MCF 10A (cell line): Measurements from ENCODE around the gene PLCZ1. TPM values are rescaled to one million over a fixed set of nuclear protein-coding genes. Genes with fewer than 3 reads are reported as not detected.
"Not testable (repeated sequence)": the region's sequence is repeated elsewhere in the genome, so short reads cannot be mapped to it uniquely, and the experiment has no call there.

Source experiments
- Bru-seq: library from RNA; stranded (reverse); fragments of 400-500 nt; gene quantifications from one replicate; lab custom pipeline; 2021; lab: Mats Ljungman, UMichigan
- BruChase-seq, 2 experiments: library from RNA; stranded (reverse); fragments of 400-500 nt; gene quantifications; one replicate each; lab custom pipeline; 2021; lab: Mats Ljungman, UMichigan
- BruUV-seq: library from RNA; stranded (reverse); fragments of 400-500 nt; replicated peaks from 2 replicates; lab custom pipeline; 2021; lab: Mats Ljungman, UMichigan
- CTCF ChIA-PET: fragments of 300-600 bp; sonication (Branson Sonifier 250); formaldehyde crosslinking; extraction: SDS; loops from one replicate; lab custom pipeline; 2021; ENCODE audit warnings: antibody characterized with exemption, inconsistent platforms; lab: Yijun Ruan, JAX
- POLR2A ChIA-PET: fragments of 300-600, 350-650 bp; sonication (Branson Sonifier 250); formaldehyde crosslinking; extraction: SDS; loops from one replicate; lab custom pipeline; 2020; ENCODE audit warnings: antibody characterized with exemption, inconsistent platforms; lab: Yijun Ruan, JAX
- DNase-seq: peaks from one replicate; pipeline ENCODE4 v3.0.0-alpha.2; 2018; ENCODE audit not compliant: unreplicated experiment
- H3K27ac Mint-ChIP-seq: one replicate; pipeline ENCODE4 v1.8.0; 2022; ENCODE audit warnings: mild to moderate bottlenecking, low read depth, mixed read lengths; ENCODE audit not compliant: unreplicated experiment
- H3K27me3 Mint-ChIP-seq: one replicate; pipeline ENCODE4 v1.8.0; 2022; ENCODE audit warnings: mixed read lengths; ENCODE audit not compliant: insufficient read depth, unreplicated experiment
- H3K36me3 Mint-ChIP-seq: one replicate; pipeline ENCODE4 v1.8.0; 2022; ENCODE audit warnings: mild to moderate bottlenecking, moderate library complexity, mixed read lengths; ENCODE audit not compliant: insufficient read depth, unreplicated experiment
- H3K4me1 Mint-ChIP-seq: one replicate; pipeline ENCODE4 v1.8.0; 2022; ENCODE audit warnings: mixed read lengths; ENCODE audit not compliant: insufficient read depth, unreplicated experiment
- H3K4me3 Mint-ChIP-seq: one replicate; pipeline ENCODE4 v1.8.0; 2022; ENCODE audit warnings: mild to moderate bottlenecking, moderate library complexity, mixed read lengths; ENCODE audit not compliant: unreplicated experiment
- H3K9me3 Mint-ChIP-seq: one replicate; pipeline ENCODE4 v1.8.0; 2022; ENCODE audit warnings: mixed read lengths; ENCODE audit not compliant: unreplicated experiment
- intact Hi-C: fragments of 100-400 bp; cut with micrococcal nuclease; formaldehyde crosslinking; loops from 2 replicates; pipeline ENCODE4 v1.14.1; 2022
- long read RNA-seq: library from polyadenylated mRNA; stranded (forward); transcript quantifications from one replicate; pipeline ENCODE4 v2.0.0, GENCODE V29; 2022
- total RNA-seq: library from RNA; stranded (reverse); gene quantifications from 2 replicates; pipeline ENCODE4 v1.2.3, GENCODE V29; 2022
- TF ChIP-seq, protein P1 (sequence below): fragments of 200-600 bp; IDR thresholded peaks from one replicate; pipeline ENCODE4 v1.8.0; 2022; ENCODE audit warnings: antibody characterized with exemption, mild to moderate bottlenecking; ENCODE audit not compliant: unreplicated experiment

PLCZ1 gene
- total RNA-seq (not detected in 2 replicates), Bru-seq, nascent RNA (percentile 14 among the genes with signal in this experiment), BruChase-seq, experiment 1, labeled RNA remaining after a 6-hour chase (percentile 6 among the genes with signal in this experiment), BruChase-seq, experiment 2, labeled RNA remaining after a 2-hour chase (percentile 16 among the genes with signal in this experiment)
- long read RNA-seq, partial matches to known transcripts, result 0 of 1 reads
- long read RNA-seq, other reads (novel, unspliced or antisense), result 1 of 1 reads

DNA sequence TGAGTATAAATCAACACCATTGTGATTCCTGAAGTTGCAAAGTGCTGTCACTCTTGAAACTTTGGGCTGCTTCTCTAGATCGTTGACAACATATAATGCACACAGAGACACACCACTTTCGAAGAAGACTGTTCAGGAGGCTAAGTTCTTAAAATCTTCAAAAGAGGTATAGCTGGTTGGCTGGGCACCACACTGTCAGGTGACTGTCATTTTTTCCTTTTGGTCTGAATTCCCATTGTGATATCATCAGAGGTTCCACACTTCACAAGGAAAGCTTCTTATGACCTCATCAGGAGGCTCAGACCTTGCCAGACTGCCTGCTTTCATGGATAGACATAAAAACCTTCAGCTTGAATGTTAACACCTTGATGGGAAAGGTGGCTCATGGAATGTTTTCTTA, at the start of gene PLCZ1, which contains the start of gene CAPZA3:
Gene PLCZ1 (minus strand): TSS at position 194 of the 400 bp plus-strand sequence. CDS start 641 bp downstream, outside the sequence.
Gene CAPZA3 (plus strand): TSS at position 301 of the 400 bp plus-strand sequence. CDS start 150 bp downstream, outside the sequence.
- H3K36me3 Mint-ChIP-seq, result no peaks in the 10 kb centered on the region
- ChIA-PET POLR2A (no interaction called here), CTCF (interaction anchor here (0.9 to 1.0 kb wide), 2 partner anchors 15 to 448 kb away, joined by 3 read pairs; no protein-coding TSS in a partner anchor)
- no TSS peak for BruUV-seq
- no peak within 1 kb of the TSS for H3K27ac Mint-ChIP-seq
- H3K4me1 Mint-ChIP-seq, result no peaks in the 10 kb centered on the region
- intact Hi-C loops, result no loop called here
- TF ChIP-seq, protein P1, sequence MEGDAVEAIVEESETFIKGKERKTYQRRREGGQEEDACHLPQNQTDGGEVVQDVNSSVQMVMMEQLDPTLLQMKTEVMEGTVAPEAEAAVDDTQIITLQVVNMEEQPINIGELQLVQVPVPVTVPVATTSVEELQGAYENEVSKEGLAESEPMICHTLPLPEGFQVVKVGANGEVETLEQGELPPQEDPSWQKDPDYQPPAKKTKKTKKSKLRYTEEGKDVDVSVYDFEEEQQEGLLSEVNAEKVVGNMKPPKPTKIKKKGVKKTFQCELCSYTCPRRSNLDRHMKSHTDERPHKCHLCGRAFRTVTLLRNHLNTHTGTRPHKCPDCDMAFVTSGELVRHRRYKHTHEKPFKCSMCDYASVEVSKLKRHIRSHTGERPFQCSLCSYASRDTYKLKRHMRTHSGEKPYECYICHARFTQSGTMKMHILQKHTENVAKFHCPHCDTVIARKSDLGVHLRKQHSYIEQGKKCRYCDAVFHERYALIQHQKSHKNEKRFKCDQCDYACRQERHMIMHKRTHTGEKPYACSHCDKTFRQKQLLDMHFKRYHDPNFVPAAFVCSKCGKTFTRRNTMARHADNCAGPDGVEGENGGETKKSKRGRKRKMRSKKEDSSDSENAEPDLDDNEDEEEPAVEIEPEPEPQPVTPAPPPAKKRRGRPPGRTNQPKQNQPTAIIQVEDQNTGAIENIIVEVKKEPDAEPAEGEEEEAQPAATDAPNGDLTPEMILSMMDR, result no peak
- no peaks in the 10 kb centered on the region for H3K27me3 Mint-ChIP-seq
- no peak within 1 kb of the TSS for H3K4me3 Mint-ChIP-seq
- no peak for DNase-seq
- peaks cover 9% of the 10 kb centered on the region for H3K9me3 Mint-ChIP-seq

- CTCF ChIA-PET, H3K27ac Mint-ChIP-seq, POLR2A ChIA-PET, DNase-seq, intact Hi-C loops, H3K27me3 Mint-ChIP-seq, H3K4me3 Mint-ChIP-seq, H3K36me3 Mint-ChIP-seq, H3K4me1 Mint-ChIP-seq, BruUV-seq, H3K9me3 Mint-ChIP-seq: not testable (repeated sequence)
Observed at GRCh38 chr12:18785465-18785864, 47.7 kb upstream of the PLCZ1 start.

- no peak overlapping the region for H3K27ac Mint-ChIP-seq
- intact Hi-C loops, result no loop called here
- no peak overlapping the region for H3K4me3 Mint-ChIP-seq
- POLR2A ChIA-PET, result no interaction called here
- no TSS peak for BruUV-seq
- peaks cover 9% of the 10 kb centered on the region for H3K9me3 Mint-ChIP-seq
- H3K27me3 Mint-ChIP-seq, result no peaks in the 10 kb centered on the region
- no peaks in the 10 kb centered on the region for H3K4me1 Mint-ChIP-seq
- no peak for DNase-seq
- TF ChIP-seq, protein P1, result no peak
- CTCF ChIA-PET, result no interaction called here
- peaks cover 6% of the 10 kb centered on the region for H3K36me3 Mint-ChIP-seq
Observed at GRCh38 chr12:18782827-18783226, 45.0 kb upstream of the PLCZ1 start.

DNA sequence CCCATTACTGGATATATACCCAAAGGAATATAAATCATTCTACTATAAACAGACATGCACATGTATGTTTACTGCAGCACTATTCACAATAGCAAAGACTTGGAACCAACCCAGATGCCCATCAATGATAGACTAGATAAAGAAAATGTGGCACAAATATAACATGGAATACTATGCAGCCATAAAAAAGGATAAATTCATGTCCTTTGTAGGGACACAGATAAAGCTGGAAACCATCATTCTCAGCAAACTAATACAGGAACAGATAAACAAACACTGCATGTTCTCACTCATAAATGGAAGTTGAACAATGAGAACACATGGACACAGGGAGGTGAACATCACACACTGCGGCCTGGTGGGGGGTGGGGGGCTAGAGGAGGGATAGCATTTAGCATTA, 28.7 kb upstream of the PLCZ1 start:
- H3K27ac Mint-ChIP-seq, intact Hi-C loops, BruUV-seq, DNase-seq, H3K36me3 Mint-ChIP-seq, H3K4me1 Mint-ChIP-seq, H3K4me3 Mint-ChIP-seq, H3K27me3 Mint-ChIP-seq, CTCF ChIA-PET: not testable (repeated sequence)
- peaks cover 13% of the 10 kb centered on the region for H3K9me3 Mint-ChIP-seq
- POLR2A ChIA-PET, result interaction anchor here (0.6 kb wide), 1 partner anchor 14 kb away, joined by 3 read pairs; no protein-coding TSS in a partner anchor

DNA sequence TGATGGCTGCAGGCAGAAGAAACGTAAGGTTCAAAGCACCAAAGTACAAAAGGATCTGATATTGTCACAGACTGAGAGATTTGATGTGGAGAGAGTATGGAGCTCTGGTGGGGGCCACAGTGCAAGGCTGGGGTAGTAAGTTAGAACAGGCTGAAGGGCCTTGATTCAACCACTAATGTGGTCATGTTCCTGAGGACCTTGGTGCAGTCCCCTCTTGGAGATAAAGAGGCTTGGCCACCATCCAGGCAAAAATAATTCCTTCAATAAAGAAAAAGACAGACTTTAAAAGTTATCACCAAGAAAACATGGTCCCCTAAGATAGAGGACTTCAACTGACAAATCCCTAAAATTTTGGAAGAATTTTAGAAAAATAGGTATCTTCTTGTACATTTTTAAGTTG, 17.5 kb upstream of the PLCZ1 start:
- CTCF ChIA-PET, result interaction anchor here (0.6 to 0.7 kb wide), 3 partner anchors 345 to 1114 kb away, joined by 3 to 4 read pairs (median 3); no protein-coding TSS in a partner anchor
- no peak overlapping the region for H3K27ac Mint-ChIP-seq
- intact Hi-C loops, result no loop called here
- no peaks in the 10 kb centered on the region for H3K27me3 Mint-ChIP-seq
- H3K4me3 Mint-ChIP-seq, result no peak overlapping the region
- TF ChIP-seq, protein P1, result no peak
- no peak for DNase-seq
- POLR2A ChIA-PET, result no interaction called here
- no peaks in the 10 kb centered on the region for H3K4me1 Mint-ChIP-seq
- no peaks in the 10 kb centered on the region for H3K9me3 Mint-ChIP-seq
- no peaks in the 10 kb centered on the region for H3K36me3 Mint-ChIP-seq
- BruUV-seq, result no TSS peak
